Left renal pelvis (tissue), 4 donors: ENCODE measurements around the gene CLTB. TPM values are rescaled to one million over a fixed set of nuclear protein-coding genes. Genes with fewer than 3 reads are reported as not detected.

Source experiments
- DNase-seq, 4 donors: peaks; one replicate each; pipeline ENCODE4 v3.0.0-alpha.2; 2013; ENCODE audit warnings: low read depth in 4 of 4, low spot score in 3 of 4
- polyA plus RNA-seq, 4 donors: library from polyadenylated mRNA; unstranded; fragments of 120-200 nt; gene quantifications; one replicate each; pipeline ENCODE4 v1.2.1, GENCODE V29; 2013; ENCODE audit not compliant: insufficient read length in 4 of 4

The CLTB gene
- polyA plus RNA-seq, 4 donors = 46.2 to 58.0 (median 52.1) TPM

- DNase-seq = no peak
Measured at GRCh38 chr5:176384366-176384930, 31.9 kb downstream of the CLTB start.

- no peak for DNase-seq
Measured at GRCh38 chr5:176383961-176384360, 32.4 kb downstream of the CLTB start.

- no peak for DNase-seq
Measured at GRCh38 chr5:176383248-176383905, 33.0 kb downstream of the CLTB start.

- no peak for DNase-seq
Measured at GRCh38 chr5:176382721-176383120, 33.6 kb downstream of the CLTB start.

GRCh38 chr5:176381979-176382378 lies 34.4 kb downstream of the CLTB start:
- DNase-seq = no peak

- no peak for DNase-seq
Measured at GRCh38 chr5:176381423-176381822, 34.9 kb downstream of the CLTB start.

- no peak for DNase-seq
Measured at GRCh38 chr5:176379881-176380280, 36.5 kb downstream of the CLTB start.

- DNase-seq = no peak
Measured at GRCh38 chr5:176373100-176373818, 43.1 kb downstream of the CLTB start.

- DNase-seq = no peak
Measured at GRCh38 chr5:176371621-176372539, 44.5 kb downstream of the CLTB start.

GRCh38 chr5:176369934-176370711 lies 46.2 kb downstream of the CLTB start:
- DNase-seq = no peak

- DNase-seq = no peak
Measured at GRCh38 chr5:176368726-176369125, 47.6 kb downstream of the CLTB start.

- no peak for DNase-seq
Measured at GRCh38 chr5:176366232-176366894, 50.0 kb downstream of the CLTB start.

GRCh38 chr5:176365351-176366231 lies 50.7 kb downstream of the CLTB start, which contains the start of gene ARL10:
TSS of gene ARL10 (plus strand) at chr5:176365487. CDS start at chr5:176365564, 77 bp downstream.
- peak in 1 of 4 donors; percentile 18 for DNase-seq

GRCh38 chr5:176364765-176365350 lies 51.5 kb downstream of the CLTB start:
- DNase-seq = no peak

- no peak for DNase-seq
Measured at GRCh38 chr5:176362233-176362490, 54.2 kb downstream of the CLTB start.

GRCh38 chr5:176361437-176362232 lies 54.7 kb downstream of the CLTB start, which contains the start of gene KIAA1191:
TSS of gene KIAA1191 (minus strand) at chr5:176361764. CDS start at chr5:176359508, 2,256 bp downstream.
- peak; percentile 79 to 85 (median 82) for DNase-seq

GRCh38 chr5:176360894-176361436 lies 55.4 kb downstream of the CLTB start:
- peak in 1 of 4 donors; percentile 12 for DNase-seq
